Vagina (tissue), 2 donors: ENCODE data around the gene ATG2A. TPM values are rescaled to one million over a fixed set of nuclear protein-coding genes. Genes with fewer than 3 reads are reported as not detected.

Source experiments
- DNase-seq, 2 donors: peaks; one replicate each; pipeline ENCODE4 v3.0.0-alpha.2; 2017; ENCODE audit errors: extremely low spot score in 2 of 2
- H3K27ac ChIP-seq: fragments of 200-600 bp; sonication (generic); one replicate; pipeline ENCODE4 v1.5.1; 2019
- H3K27me3 ChIP-seq: fragments of 200-600 bp; sonication (generic); one replicate; pipeline ENCODE4 v1.5.1; 2019
- H3K36me3 ChIP-seq, 2 donors: fragments of 200-600 bp; sonication (generic); one replicate each; pipeline ENCODE4 v1.5.1; 2017 to 2019
- H3K4me1 ChIP-seq: fragments of 200-600 bp; sonication (generic); one replicate; pipeline ENCODE4 v1.5.1; 2019
- H3K4me3 ChIP-seq, 2 donors: fragments of 200-600 bp; sonication (generic); 1 replicate in 1 of 2; 2 replicates in 1 of 2; pipeline ENCODE4 v1.5.1; 2016 to 2019
- H3K9me3 ChIP-seq: fragments of 200-600 bp; sonication (generic); one replicate; pipeline ENCODE4 v1.5.1; 2019
- CTCF ChIP-seq, 3 experiments: fragments of 450-650 bp in 2 of 3; fragments of 200-600 bp in 1 of 3; sonication (generic) in 1 of 3; IDR thresholded peaks; one replicate each; pipeline ENCODE4 v1.5.1; 2017 to 2019; ENCODE audit warnings: antibody characterized with exemption in 3 of 3, mild to moderate bottlenecking in 2 of 3, moderate library complexity in 2 of 3
- POLR2A ChIP-seq, 2 donors: fragments of 450-650 bp; IDR thresholded peaks; one replicate each; pipeline ENCODE4 v1.6.1; 2017; ENCODE audit warnings: antibody characterized with exemption in 2 of 2, mild to moderate bottlenecking in 2 of 2, moderate library complexity in 2 of 2
- POLR2AphosphoS5 ChIP-seq, 2 donors: sonication (generic); formaldehyde crosslinking; IDR thresholded peaks; one replicate each; pipeline ENCODE4 v1.9.0; 2017; ENCODE audit warnings: antibody characterized with exemption in 2 of 2, mild to moderate bottlenecking in 2 of 2, low read depth in 1 of 2; ENCODE audit not compliant: insufficient read depth in 1 of 2
- intact Hi-C: fragments of 100-400 bp; cut with DNase I; formaldehyde crosslinking; loops from one replicate; pipeline ENCODE4 v1.15.1; 2023
- total RNA-seq: library from RNA; depleted of rRNA; stranded (reverse); fragments of >200 nt; gene quantifications from one replicate; pipeline ENCODE4 v1.2.3, GENCODE V29; 2016

Gene ATG2A
- total RNA-seq, 1 donor from 2014 or later = 27.0 TPM

- Histone ChIP-seq H3K27me3 (no peaks in the 10 kb centered on the region), H3K4me3 (no peak overlapping the region), H3K9me3 (no peaks in the 10 kb centered on the region), H3K27ac (no peak overlapping the region), H3K4me1 (peaks cover 43% of the 10 kb centered on the region), H3K36me3 (no peaks in the 10 kb centered on the region)
- intact Hi-C loops = no loop called here
- TF ChIP-seq CTCF (IDR thresholded peaks at IDR 0.05) (no peak), POLR2AphosphoS5 (IDR thresholded peaks at IDR 0.05; ENCODE audit: insufficient read depth in 1 of 2, low read depth in 1 of 2) (no peak), POLR2A (IDR thresholded peaks at IDR 0.05) (no peak)
- DNase-seq = no peak
Observed at GRCh38 chr11:64921384-64921783, 4.4 kb upstream of the ATG2A start.

GRCh38 chr11:64920124-64920523 is 3.1 kb upstream of the ATG2A start:
- no peaks in the 10 kb centered on the region for H3K9me3 ChIP-seq
- intact Hi-C loops = no loop called here
- no peaks in the 10 kb centered on the region for H3K36me3 ChIP-seq
- no peak for DNase-seq
- H3K4me3 ChIP-seq = no peak overlapping the region
- no peaks in the 10 kb centered on the region for H3K27me3 ChIP-seq
- no peak overlapping the region for H3K27ac ChIP-seq
- H3K4me1 ChIP-seq = peaks cover 43% of the 10 kb centered on the region
- TF ChIP-seq CTCF (IDR thresholded peaks at IDR 0.05) (no peak), POLR2A (IDR thresholded peaks at IDR 0.05) (no peak), POLR2AphosphoS5 (IDR thresholded peaks at IDR 0.05; ENCODE audit: insufficient read depth in 1 of 2, low read depth in 1 of 2) (no peak)

GRCh38 chr11:64919627-64920026 is 2.6 kb upstream of the ATG2A start:
- Histone ChIP-seq H3K4me3 (no peak overlapping the region), H3K27ac (no peak overlapping the region), H3K9me3 (no peaks in the 10 kb centered on the region), H3K27me3 (no peaks in the 10 kb centered on the region), H3K36me3 (no peaks in the 10 kb centered on the region), H3K4me1 (peaks cover 41% of the 10 kb centered on the region)
- intact Hi-C loops = loop anchor here (10.0 kb wide), 1 partner anchor 1305 kb away; the partner anchor contains the start of gene PLAAT3
- TF ChIP-seq CTCF (IDR thresholded peaks at IDR 0.05) = no peak
- TF ChIP-seq POLR2AphosphoS5 (IDR thresholded peaks at IDR 0.05; ENCODE audit: insufficient read depth in 1 of 2, low read depth in 1 of 2) = no peak
- no peak for TF ChIP-seq POLR2A (IDR thresholded peaks at IDR 0.05)
- no peak for DNase-seq

- TF ChIP-seq POLR2AphosphoS5 (IDR thresholded peaks at IDR 0.05; ENCODE audit: insufficient read depth in 1 of 2, low read depth in 1 of 2) = no peak
- no peak for TF ChIP-seq POLR2A (IDR thresholded peaks at IDR 0.05)
- TF ChIP-seq CTCF (IDR thresholded peaks at IDR 0.05) = no peak
- peaks cover 34% of the 10 kb centered on the region for H3K4me1 ChIP-seq
- H3K9me3 ChIP-seq = no peaks in the 10 kb centered on the region
- H3K36me3 ChIP-seq = peaks cover 0 to 13% of the 10 kb centered on the region in 2 donors
- DNase-seq = no peak
- intact Hi-C loops = loop anchor here (10.0 kb wide), 1 partner anchor 1303 kb away; the partner anchor contains the start of gene PLAAT3
- H3K4me3 ChIP-seq = peak overlapping the region; percentile 46 to 89
- no peaks in the 10 kb centered on the region for H3K27me3 ChIP-seq
- H3K27ac ChIP-seq = peak overlapping the region; percentile 83
Observed at GRCh38 chr11:64918017-64918416, 1.0 kb upstream of the ATG2A start.

- Histone ChIP-seq H3K27me3 (no peaks in the 10 kb centered on the region), H3K4me3 (peak overlapping the region; percentile 46 to 89), H3K9me3 (no peaks in the 10 kb centered on the region), H3K36me3 (peaks cover 0 to 17% of the 10 kb centered on the region in 2 donors), H3K27ac (peak overlapping the region; percentile 83), H3K4me1 (peaks cover 34% of the 10 kb centered on the region)
- no peak for DNase-seq
- TF ChIP-seq POLR2AphosphoS5 (IDR thresholded peaks at IDR 0.05; ENCODE audit: insufficient read depth in 1 of 2, low read depth in 1 of 2) (no peak), CTCF (IDR thresholded peaks at IDR 0.05) (no peak), POLR2A (IDR thresholded peaks at IDR 0.05) (no peak)
- intact Hi-C loops = loop anchor here (10.0 kb wide), 1 partner anchor 1303 kb away; the partner anchor contains the start of gene PLAAT3
Observed at GRCh38 chr11:64917663-64917995, 620 bp upstream of the ATG2A start.
